DMS 273 (cell line): ENCODE measurements around the gene IL27RA.

Source experiments
- DNase-seq: peaks from one replicate; lab custom pipeline; 2025; ENCODE audit not compliant: unreplicated experiment; lab: John Stamatoyannopoulos, UW

IL27RA gene

GRCh38 chr19:14082675-14082960 is 51.1 kb downstream of the IL27RA start:
- no peak for DNase-seq

DNA sequence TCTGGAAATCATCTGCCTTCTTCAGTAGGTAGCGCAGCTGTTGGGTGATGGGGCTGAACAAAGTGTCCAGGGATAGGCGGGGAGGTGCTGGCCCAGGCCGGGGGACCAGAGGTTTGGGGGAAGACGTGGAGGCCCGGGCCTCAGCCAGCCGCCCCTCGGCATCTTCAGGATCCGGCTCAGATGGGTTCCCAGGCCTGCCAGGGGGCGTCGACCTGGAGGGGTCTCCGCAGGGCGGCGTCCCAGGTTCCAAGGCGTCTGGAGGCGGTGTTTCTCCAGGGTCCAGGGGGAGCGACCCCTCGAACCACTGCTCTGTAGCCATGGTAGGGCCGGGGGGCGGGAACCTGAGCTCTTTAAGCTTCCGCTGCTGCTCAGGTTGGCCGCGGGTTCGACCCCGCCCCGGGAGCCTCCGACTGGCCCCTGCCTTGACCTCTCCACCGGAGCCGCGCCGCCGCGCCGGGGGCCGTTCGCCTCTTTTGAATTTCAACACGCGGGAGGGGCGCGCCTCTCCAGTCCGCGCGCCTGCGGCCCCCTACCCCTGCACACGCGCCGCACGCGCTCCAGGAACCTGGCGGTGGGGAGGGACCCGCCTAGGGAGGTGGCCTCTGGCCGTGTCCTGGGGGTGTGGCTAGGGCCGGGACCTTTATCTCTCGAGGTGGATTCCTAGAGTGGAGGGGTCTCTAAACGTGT is 53.9 kb downstream of the IL27RA start, which contains the start of gene C19orf67:
C19orf67 (minus strand) TSS at position 475 of the 687 bp plus-strand sequence; CDS start at position 319, 156 bp downstream.
- no peak for DNase-seq

DNA sequence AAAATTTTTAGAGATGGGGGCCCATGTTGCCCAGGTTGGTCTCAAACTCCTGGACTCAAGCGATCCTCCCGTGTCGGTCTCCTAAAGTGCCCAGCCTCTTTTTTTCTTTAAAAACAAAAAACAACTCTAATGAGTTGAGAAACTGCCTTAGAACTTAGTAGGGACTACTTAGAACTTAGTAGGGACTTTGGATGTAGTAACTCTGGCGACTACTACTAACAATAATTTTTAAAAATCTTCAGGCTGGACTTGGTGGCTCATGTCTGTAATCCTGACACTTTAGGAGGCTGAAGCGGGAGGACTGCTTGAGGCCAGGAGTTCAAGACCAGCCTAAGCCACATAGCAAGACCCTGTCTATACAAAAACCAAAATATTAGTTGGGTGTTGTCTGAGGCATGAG is 54.5 kb downstream of the IL27RA start:
- no peak for DNase-seq

DNA sequence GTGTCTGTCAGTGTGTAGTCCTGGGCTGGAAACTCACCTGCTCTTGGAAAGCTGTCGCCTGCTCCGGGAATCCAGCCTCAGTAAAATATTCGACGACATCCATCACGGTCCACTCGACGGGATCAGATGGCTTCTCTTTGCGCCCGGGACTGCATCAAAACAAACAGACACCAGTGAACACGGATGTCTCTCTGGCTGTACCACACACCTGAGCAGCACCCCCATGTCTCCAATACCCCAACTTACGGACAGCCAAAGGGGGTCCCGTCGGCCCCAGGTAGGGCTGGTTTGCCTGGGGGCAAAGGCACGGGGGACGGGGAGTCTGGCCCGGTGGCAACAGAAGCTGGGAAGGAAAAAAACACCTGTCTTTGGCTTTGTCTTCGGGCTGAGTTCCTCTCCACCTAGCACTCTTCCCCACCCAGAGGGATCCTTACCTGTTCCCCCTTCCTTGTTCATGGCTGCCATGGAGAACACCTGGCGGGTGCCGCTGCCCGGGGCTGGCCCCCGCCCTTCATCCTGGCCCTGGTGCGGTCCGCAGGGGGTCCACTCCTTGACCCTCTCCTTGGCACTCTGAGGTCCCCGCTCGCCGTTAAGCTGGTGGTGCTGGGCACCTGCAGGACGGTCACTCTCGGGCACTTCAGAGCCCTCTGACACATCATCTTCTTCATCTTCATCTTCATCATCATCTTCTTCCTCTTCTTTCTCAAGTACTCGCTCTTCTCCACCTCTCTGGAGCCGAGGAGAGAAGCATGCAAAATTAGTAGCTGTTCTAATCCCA is 57.3 kb downstream of the IL27RA start:
- DNase-seq, result no peak

- peak; percentile 53 for DNase-seq
These were observed 57.8 kb downstream of the IL27RA start for GRCh38 chr19:14089412-14089661.

DNA sequence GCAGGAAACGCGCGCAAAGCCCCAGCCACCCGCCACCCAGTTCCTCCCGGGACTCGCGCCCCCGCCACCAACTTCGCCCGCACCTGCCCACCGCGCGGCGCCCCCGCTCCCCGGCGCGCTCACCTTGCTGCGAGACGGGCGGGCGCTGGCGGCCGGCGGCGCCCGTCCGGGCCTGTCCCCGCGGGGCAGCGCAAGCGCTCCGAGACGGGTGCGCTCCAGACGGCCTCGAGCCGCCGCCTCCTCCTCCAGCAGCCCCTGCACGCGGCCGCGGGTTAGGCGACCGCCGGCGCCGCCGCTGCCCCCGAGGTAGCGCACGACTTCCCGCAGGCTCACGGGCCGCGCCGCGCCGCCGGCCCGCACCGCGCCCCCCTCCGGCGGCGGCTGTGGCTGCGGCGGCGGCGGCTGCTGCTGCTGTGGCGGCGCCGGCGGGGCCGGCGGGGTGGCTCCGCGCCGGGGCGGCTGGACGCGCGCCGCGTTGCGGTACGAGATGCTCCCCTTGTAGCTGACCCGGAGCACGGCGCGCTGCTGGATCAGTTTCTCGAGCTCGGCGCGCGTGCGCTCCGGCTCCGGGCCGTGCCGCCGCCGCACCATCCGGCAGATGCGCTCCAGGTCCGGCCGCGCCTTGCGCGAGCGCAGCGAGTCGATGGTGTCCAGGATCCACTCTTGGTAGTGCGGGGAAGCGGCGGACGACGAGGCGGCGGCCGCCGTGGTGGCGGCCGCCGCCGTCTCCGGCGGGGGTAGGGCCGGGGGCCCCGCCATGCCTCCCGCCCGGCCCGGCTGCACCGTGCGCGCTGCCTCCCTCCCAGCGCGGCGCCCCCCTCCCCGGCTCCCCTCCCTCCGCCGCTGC is 58.3 kb downstream of the IL27RA start:
- peak; percentile 85 for DNase-seq

- peak; percentile 95 for DNase-seq
These were observed 59.0 kb downstream of the IL27RA start, which contains the start of gene SAMD1 for GRCh38 chr19:14090509-14091080. TSS of gene SAMD1 (minus strand) at chr19:14090751.

DNA sequence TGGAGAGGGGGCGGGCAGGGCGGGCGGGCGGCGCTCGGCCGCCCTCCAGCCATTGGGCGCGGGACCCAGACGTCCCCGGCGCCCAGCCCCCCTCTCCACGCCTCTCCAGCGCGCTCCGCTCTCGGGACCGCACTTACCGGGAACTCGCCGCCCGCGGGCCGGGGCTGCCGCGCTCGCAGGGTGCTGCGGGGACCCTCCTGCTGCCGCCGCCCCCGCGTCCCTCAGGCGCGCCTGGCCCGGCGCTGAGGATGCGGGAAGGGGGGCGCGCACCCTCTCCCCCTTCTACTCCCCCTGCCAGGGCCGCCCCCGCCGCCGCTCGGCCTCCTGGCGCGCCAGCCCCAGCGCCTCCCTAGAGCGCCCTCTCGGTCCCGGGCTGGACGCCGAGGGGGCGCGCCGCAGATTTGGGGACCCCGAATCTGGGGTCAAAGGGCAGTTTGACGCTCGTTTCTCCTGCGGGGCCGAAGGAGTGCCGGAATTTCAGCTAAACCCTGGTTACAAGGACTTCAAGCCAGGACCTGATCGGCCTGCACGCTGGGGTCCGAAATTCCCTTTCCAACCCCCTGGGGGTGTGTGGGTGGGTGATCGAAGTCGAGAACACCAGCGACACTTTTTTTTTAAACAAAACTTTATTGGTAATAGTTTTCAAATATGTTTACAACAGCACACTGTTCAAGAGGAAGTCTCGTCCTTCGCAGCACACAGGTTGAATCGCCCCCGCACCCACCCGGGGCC is 59.7 kb downstream of the IL27RA start:
- peak; percentile 85 for DNase-seq

DNA sequence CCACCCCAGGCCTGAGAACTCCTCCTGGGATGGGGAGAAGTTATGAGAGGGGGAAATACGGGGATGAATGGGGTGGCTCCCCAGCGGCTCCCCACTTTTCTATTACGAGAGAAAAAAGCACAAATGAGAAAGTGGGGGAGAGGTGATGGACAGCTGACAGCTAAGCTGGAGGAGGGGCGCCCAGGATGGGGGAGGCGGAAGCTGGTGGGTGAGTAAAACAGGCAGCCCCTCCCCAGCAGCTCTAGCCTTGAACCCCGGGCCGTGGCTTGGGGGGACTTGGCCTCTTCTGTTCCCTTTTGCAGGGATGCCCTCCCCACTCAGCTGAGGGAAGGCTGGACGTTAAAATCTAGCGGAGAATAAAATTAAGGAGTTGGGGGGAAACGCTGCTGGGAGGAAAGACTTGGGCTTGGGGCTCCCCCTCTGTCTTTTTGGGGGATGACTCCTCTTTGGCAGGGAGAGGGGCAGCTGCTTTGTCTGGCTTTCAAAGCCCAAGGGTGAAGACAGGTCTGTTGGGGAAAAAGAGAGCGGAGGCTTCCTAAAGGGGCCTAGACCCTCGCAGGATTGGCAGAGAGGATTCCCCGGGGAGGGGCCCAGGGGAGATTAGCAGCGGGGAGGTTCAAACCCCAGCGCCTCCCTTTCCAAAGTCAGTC is 60.4 kb downstream of the IL27RA start:
- peak; percentile 56 for DNase-seq

DNA sequence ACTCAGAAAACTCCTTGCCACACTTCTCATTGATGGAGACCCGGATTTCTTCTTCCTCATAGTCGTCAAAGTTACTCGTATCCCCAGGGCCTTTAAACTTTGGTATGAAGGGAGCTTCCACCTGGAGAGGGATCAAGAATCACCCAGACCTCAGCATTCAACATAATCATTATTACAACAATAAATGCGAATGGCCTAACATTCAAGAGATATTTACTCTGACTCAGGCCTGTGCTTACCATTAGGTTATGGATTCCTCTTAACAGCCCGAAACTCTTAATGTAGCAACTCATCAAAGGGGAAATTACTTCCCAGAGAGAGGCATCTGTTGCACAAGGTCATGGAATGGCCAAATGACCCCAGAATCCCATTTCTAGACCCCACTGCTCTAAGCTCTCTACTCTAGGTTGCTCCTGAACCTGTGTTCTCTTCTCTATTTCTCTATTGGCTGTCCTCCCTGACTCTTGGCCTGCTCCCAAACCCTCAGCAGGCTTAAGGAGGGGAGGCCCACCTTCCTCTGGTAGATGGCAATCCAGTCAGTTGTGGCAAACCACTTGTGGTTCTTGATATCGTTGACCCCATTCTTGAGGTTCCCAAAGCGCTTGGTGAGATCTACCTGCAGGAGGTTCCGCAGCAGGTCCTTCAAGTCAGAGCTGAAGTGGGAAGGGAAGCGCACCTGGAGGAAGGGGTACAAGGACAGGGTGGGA is 61.7 kb downstream of the IL27RA start:
- DNase-seq, result no peak

DNA sequence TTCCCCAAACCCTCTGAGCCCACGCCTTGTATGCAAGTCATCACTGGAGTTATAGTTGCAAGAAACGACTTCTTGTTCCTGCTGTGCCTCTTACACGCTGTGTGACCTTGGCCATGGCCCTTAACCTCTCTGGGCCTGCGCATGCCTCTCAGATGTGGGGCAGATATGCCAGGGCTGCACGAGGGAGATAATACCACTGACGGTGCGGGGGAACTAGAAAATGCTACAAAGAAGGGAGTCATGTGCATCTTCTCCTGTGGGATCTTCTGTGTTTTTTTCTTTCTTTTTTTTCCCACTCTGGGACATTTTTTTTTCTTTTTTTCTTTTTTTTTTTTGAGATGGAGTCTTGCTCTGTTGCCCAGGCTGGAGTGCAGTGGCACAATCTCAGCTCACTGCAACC is 63.3 kb downstream of the IL27RA start:
- DNase-seq, result no peak

- no peak for DNase-seq
These were observed 64.9 kb downstream of the IL27RA start for GRCh38 chr19:14096272-14096992.

DNA sequence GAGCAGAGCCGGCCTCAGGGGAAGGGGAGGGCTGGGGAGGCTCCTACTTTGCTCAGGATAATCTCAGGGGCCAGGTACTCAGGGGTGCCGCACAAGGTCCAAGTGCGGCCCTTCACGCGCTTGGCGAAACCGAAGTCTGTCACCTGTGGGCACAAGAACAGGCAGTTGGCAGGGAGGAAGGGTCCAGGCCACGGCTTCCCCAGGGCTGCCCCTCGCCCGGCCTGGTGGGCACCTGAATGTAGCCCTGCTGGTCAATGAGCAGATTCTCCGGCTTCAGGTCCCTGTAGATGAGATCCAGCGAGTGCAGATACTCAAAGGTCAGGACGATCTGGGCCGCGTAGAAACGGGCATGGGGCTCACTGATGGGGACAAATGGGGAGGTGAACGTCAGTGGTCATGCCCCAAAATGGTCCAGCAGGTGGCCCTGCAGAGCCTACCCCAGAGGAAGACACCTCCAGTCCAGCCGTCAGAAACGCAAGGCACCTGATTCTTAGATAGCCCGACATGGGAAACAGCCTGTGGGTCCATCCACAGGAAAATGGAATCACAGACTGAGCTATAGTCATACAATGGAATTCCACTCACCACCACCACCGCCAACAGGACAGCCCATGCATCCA is 66.1 kb downstream of the IL27RA start:
- no peak for DNase-seq

GRCh38 chr19:14101003-14101545 is 69.5 kb downstream of the IL27RA start:
- no peak for DNase-seq

DNA sequence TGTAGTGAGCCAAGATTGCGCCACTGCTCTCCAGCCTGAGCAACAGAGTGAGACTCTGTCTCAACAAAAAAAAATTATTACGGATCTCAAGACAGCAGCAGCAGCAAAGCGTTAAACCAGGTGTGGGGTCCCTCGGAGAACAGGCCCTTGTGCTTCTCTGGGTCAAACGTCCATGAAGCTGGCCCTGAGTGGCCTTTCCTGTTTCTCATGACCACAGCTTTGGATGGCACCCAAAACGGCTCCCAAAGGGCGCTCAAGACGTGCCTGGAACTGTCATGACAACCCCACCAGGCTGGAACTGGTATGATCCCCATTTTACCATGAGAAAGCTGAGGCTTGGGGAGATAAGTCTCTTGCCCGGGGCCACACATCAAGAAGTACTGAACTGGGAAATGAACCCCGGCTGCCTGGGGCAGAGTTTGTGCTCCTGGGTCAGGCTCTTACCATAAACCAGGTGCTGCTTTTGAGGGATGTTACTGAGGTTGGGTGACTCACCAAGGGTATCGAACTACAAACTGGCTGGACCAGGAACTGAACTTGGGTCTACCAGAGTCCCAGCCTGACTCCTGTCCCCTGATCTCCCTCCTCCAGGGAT is 70.6 kb downstream of the IL27RA start:
- DNase-seq, result no peak

DNA sequence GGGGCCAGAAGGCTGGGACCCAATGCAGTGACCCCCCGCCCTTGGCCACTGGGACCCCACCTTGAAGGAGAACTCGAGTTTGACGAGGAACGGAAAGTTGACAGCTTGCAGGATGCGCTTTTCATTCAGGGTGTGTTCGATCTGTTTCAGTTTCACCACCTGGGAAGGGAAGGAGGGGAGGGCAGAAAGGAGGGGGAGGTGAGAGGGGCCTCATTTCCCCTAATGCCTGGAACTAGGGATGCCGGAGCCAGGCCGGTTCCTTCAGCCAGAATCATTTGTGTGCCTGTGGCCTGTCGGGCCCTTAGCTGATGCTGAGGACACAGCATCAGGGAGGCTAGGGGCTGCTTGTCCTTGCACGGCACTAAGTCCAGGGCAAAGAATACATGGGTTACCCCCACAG is 71.2 kb downstream of the IL27RA start:
- DNase-seq, result no peak
